BLaER1 (cell line): ENCODE results near the gene QPCT.
A peak's percentile ranks its signal among the peaks of the same experiment; 100 is the strongest.

Experiments used
- H3K27ac ChIP-seq: shearing (Covaris generic); formaldehyde crosslinking; 2 replicates; pipeline ENCODE4 v1.8.1; 2022
- H3K27me3 ChIP-seq: shearing (Covaris generic); formaldehyde crosslinking; 2 replicates; pipeline ENCODE4 v1.8.1; 2022
- H3K36me3 ChIP-seq: shearing (Covaris generic); formaldehyde crosslinking; 2 replicates; pipeline ENCODE4 v1.8.1; 2022
- H3K4me1 ChIP-seq: shearing (Covaris generic); formaldehyde crosslinking; 2 replicates; pipeline ENCODE4 v1.8.1; 2022
- H3K4me2 ChIP-seq: shearing (Covaris generic); formaldehyde crosslinking; 2 replicates; pipeline ENCODE4 v1.8.1; 2022
- H3K4me3 ChIP-seq: shearing (Covaris generic); formaldehyde crosslinking; 2 replicates; pipeline ENCODE4 v1.8.1; 2022
- H3K9ac ChIP-seq: shearing (Covaris generic); formaldehyde crosslinking; 2 replicates; pipeline ENCODE4 v1.8.1; 2022
- H3K9me3 ChIP-seq: shearing (Covaris generic); formaldehyde crosslinking; 2 replicates; pipeline ENCODE4 v1.8.1; 2022
- H4K20me1 ChIP-seq: shearing (Covaris generic); formaldehyde crosslinking; 2 replicates; pipeline ENCODE4 v1.8.1; 2022
- Cebpa-rat ChIP-seq: shearing (Covaris generic); IDR thresholded peaks from 2 replicates; pipeline ENCODE4 v1.8.1; 2022

The QPCT gene

DNA sequence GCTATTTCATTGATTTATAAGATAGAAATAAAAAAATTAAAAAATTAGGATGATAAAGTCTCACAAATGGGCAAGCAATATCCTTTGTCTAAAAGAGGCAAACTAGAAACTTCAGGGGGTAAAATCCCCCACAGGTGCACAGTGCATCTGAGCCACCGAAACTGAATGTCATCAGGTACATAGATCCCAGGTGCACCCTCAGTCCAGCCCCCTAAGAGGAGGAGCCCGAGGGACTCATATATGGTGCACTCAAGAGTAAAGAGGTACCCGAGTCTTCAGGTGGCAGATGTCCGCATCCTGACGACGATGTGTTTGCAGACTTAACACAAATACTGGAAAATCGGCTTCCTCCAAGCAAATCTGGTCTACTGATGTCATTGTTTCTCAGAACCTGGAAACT is 11.3 kb downstream of the QPCT start:
- Histone ChIP-seq H3K27me3 (no peaks in the 10 kb centered on the region), H3K27ac (no peak overlapping the region), H3K36me3 (no peaks in the 10 kb centered on the region), H3K4me1 (peaks cover 10% of the 10 kb centered on the region), H4K20me1 (no peaks in the 10 kb centered on the region), H3K9ac (no peak overlapping the region), H3K4me3 (no peak overlapping the region), H3K9me3 (no peaks in the 10 kb centered on the region), H3K4me2 (no peak overlapping the region)
- no peak for TF ChIP-seq Cebpa-rat

DNA sequence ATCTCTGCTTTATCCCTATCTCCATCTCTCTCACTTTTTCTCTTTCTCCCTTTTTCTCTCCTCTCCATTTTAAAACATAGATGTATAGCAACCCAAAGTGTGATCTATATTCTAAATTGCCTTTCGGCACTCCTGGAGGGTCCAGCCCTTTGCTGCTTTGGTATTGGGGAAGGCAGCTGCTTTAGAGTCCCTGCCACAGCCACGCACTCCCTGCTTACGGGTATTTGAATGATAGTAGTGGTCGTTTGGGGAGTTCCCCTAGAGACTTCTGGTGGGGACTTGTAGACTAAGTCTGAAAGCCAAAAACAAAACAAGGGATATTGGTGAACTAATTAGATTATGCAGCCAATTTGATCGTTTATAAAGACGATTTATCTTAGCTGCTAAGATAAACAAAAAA is 11.9 kb downstream of the QPCT start:
- Histone ChIP-seq H3K4me3 (no peak overlapping the region), H3K4me1 (peaks cover 7% of the 10 kb centered on the region; the same call in 1 of the 2 replicates), H3K9ac (no peak overlapping the region), H3K27ac (no peak overlapping the region), H4K20me1 (no peaks in the 10 kb centered on the region), H3K9me3 (no peaks in the 10 kb centered on the region), H3K36me3 (no peaks in the 10 kb centered on the region), H3K27me3 (no peaks in the 10 kb centered on the region), H3K4me2 (no peak overlapping the region)
- TF ChIP-seq Cebpa-rat: no peak

DNA sequence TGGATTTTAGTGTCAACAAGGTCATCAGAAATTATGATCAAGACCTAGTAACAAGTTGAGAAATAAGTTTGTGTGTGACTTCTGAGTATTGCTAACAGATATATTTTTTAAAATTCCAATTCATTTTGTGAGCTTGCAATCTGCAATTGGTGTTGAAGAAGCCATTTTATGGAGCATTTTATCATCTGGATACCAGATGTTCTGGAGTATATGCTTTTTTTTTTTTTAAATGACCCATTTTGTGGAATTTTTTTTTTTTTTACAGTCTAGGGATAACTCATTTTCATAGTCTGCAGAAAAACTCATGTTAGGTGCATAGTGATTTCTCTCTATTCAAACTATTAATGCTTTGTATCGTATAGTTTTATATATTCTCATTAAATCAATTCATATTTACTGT is 12.6 kb downstream of the QPCT start:
- no peak overlapping the region for H3K4me3 ChIP-seq

DNA sequence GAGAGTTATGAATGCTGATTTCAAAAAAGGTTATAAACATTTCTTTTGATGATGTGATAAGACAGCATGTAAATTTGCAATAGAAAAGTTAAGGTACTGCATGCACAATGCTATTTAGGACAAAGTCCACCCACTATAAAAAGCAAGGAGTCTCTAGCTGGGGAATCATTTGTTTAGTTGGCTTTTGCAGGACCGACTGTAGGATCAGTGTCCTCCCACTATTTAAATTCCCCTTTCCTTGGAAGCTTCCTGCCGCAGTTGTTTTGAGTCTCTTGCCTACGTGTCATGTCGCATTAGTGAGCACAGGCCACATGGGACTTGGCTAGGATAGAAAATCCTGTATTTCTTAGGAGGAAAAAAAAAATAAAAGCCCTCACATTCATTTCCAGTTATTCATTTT is 13.1 kb downstream of the QPCT start:
- Histone ChIP-seq H3K4me1 (peaks cover 7% of the 10 kb centered on the region; the same call in 1 of the 2 replicates), H3K4me2 (no peak overlapping the region), H3K27me3 (no peaks in the 10 kb centered on the region), H3K36me3 (no peaks in the 10 kb centered on the region), H3K9ac (no peak overlapping the region), H4K20me1 (no peaks in the 10 kb centered on the region), H3K9me3 (no peaks in the 10 kb centered on the region), H3K27ac (no peak overlapping the region), H3K4me3 (no peak overlapping the region)
- no peak for TF ChIP-seq Cebpa-rat

More for the DNA sequence above, 12.6 kb downstream of the QPCT start:
- H3K36me3 ChIP-seq: no peaks in the 10 kb centered on the region
- H3K9ac ChIP-seq: no peak overlapping the region
- H3K4me2 ChIP-seq: no peak overlapping the region
- H3K9me3 ChIP-seq: no peaks in the 10 kb centered on the region
- H3K27me3 ChIP-seq: no peaks in the 10 kb centered on the region
- no peak overlapping the region for H3K27ac ChIP-seq
- TF ChIP-seq Cebpa-rat: no peak
- no peaks in the 10 kb centered on the region for H4K20me1 ChIP-seq
- H3K4me1 ChIP-seq: peaks cover 7% of the 10 kb centered on the region; the same call in 1 of the 2 replicates

DNA sequence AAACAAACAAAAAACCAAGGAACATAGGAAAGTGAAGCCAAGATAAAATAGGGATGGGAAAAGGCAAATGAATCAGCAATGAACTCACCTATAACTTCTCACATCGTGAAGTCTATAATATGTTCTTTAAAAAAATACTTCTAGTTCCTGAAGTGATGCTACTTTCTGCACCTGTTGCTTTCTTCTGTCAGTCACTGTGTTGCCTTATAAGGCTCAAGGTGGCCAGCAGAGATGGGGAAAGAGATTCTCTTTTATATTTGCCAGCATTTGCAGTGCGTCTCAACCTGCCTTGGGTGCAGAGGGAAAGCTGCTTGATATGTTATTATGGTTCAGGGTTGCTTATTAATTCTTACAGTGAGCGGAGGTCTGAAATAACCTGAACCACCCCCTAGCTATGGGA is 14.0 kb downstream of the QPCT start:
- H3K4me1 ChIP-seq: peaks cover 7% of the 10 kb centered on the region; the same call in 1 of the 2 replicates
- H3K4me3 ChIP-seq: no peak overlapping the region
- no peak overlapping the region for H3K9ac ChIP-seq
- no peaks in the 10 kb centered on the region for H3K27me3 ChIP-seq
- no peak overlapping the region for H3K27ac ChIP-seq
- H3K4me2 ChIP-seq: peak overlapping the region; percentile 43
- no peaks in the 10 kb centered on the region for H3K9me3 ChIP-seq
- no peak for TF ChIP-seq Cebpa-rat
- H3K36me3 ChIP-seq: no peaks in the 10 kb centered on the region
- no peaks in the 10 kb centered on the region for H4K20me1 ChIP-seq

DNA sequence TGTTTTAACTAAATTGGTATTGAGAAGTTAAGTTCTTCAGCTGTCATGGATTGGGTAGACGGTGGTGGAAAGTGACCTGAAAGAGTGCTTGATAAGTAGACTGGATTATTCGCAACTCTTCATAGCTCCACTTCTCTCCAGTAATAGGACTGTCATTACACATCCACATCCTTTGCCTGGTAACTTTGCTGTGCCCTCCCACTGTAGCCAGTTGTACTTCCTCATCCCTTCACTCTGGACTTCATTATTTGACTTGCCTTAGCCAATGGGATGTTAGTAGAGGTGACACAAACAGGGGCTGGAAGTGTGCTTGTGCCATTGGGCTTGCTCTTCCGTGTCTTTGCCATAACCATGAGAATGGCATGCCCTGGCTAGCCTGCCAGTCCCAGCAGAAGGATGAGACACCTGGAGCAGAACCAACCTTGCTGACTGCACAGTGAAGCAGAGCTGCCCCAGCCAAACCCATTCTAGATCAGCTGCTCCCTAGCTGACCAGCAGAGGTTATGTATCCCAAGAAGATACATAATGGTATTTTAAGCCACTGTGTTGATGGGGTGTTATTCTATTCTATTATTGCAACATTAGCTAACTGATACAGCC is 16.9 kb downstream of the QPCT start:
- peaks cover 16% of the 10 kb centered on the region for H3K4me1 ChIP-seq
- no peaks in the 10 kb centered on the region for H3K27me3 ChIP-seq
- no peaks in the 10 kb centered on the region for H3K9me3 ChIP-seq
- H4K20me1 ChIP-seq: no peaks in the 10 kb centered on the region
- H3K9ac ChIP-seq: no peak overlapping the region
- TF ChIP-seq Cebpa-rat: no peak
- H3K36me3 ChIP-seq: no peaks in the 10 kb centered on the region
- H3K4me2 ChIP-seq: no peak overlapping the region
- no peak overlapping the region for H3K4me3 ChIP-seq
- no peak overlapping the region for H3K27ac ChIP-seq

DNA sequence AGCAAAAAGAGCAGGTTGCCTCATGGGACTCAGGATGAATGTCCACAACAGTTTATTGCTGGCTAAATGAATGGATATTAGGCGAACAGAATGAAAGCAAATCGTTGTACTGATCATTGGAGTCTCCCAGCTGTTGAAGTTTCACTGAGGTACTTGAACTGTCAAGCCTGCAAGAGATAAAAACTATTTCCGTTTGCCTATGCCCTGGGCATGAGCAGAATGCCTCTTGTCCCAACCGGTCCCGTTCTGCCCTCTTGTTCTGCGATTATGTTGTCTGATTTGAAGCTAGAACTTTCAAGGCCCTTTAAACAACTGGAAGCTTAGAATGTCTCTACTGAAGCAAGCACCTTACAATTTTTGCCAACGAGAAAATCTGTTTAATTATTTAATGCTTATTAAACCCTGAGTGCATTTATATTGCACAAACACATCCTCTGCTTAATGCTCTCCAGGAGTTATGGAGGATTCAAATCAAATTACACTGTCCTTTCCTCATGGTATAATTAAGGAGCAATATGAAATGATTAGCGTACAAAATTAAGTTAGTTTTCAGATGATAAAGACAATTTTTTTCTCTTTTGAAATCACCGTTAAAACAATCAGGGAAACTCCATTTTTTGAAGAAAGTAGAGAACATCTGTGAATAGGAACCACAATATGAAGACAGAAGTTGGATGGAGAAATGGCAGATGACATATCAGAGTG is 17.7 kb downstream of the QPCT start:
- Histone ChIP-seq H3K4me3 (no peak overlapping the region), H3K4me2 (no peak overlapping the region), H3K27me3 (no peaks in the 10 kb centered on the region), H4K20me1 (no peaks in the 10 kb centered on the region), H3K36me3 (no peaks in the 10 kb centered on the region), H3K9me3 (no peaks in the 10 kb centered on the region), H3K27ac (no peak overlapping the region), H3K9ac (no peak overlapping the region), H3K4me1 (peaks cover 24% of the 10 kb centered on the region)
- TF ChIP-seq Cebpa-rat: no peak

DNA sequence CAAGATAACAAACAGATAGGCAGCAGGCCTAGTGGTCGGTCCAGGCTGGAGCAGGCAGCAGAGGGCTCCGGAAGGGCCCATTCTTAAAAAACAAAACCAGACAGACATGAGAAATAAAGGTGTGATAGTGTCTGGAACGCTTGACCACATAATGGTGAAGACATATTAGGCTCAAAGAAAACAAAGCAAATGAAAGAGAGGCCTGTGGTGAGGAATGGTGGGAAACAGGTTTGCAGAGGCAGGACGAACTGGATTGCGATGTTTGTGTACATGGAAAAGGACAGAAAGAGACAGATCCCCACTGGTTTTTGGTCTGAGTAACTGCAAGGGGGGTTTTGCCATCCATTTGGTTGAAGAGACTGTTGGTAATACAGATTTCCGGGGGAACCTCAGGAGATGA is 19.9 kb downstream of the QPCT start:
- no peaks in the 10 kb centered on the region for H4K20me1 ChIP-seq
- no peak overlapping the region for H3K4me2 ChIP-seq
- no peak for TF ChIP-seq Cebpa-rat
- no peaks in the 10 kb centered on the region for H3K9me3 ChIP-seq
- H3K4me1 ChIP-seq: peaks cover 30% of the 10 kb centered on the region
- H3K36me3 ChIP-seq: no peaks in the 10 kb centered on the region
- no peak overlapping the region for H3K9ac ChIP-seq
- H3K27me3 ChIP-seq: no peaks in the 10 kb centered on the region
- H3K27ac ChIP-seq: no peak overlapping the region
- H3K4me3 ChIP-seq: no peak overlapping the region

DNA sequence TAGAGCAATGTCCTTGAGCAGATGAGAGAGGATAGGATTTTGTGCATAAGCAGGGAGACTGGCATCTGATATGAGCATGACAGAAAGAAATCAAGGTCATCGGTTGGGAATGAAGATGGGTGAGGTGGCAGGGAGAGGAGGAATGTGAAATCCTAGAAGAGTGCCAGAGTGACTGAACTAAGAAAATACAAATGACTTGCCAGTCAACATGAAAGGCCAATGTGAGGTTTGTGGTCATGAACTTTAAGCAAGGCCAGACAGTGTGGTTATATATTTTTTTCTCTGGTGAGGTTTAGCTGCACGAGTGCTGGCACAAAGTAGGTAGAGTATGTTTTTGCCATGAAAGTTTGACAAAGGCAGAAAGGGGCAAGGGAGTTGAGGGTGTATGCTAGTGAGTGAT is 21.2 kb downstream of the QPCT start:
- peaks cover 30% of the 10 kb centered on the region for H3K4me1 ChIP-seq
- H3K9ac ChIP-seq: no peak overlapping the region
- H3K27ac ChIP-seq: no peak overlapping the region
- H3K27me3 ChIP-seq: no peaks in the 10 kb centered on the region
- no peaks in the 10 kb centered on the region for H4K20me1 ChIP-seq
- peak overlapping the region; percentile 47 for H3K4me2 ChIP-seq
- H3K9me3 ChIP-seq: no peaks in the 10 kb centered on the region
- H3K36me3 ChIP-seq: no peaks in the 10 kb centered on the region
- H3K4me3 ChIP-seq: no peak overlapping the region
- no peak for TF ChIP-seq Cebpa-rat

DNA sequence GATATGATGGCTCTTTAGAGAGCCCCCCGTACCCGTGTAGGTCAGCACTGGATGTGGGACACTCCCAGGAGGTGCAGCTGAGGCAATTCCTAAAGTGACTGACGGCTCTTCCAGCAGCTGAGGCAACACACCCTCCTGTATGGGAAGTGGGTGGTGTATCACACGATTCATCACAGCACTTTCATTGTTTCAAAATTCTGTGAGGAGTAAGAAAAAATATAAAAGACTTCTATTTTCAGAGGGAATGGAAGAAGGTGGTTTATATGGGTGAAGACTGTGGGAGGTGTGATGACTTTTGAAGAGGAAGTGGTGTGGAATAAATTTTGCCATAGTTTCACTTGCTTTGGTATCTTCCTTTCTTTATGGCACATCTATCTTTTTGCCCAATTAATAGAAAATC is 22.3 kb downstream of the QPCT start:
- Histone ChIP-seq H3K4me3 (no peak overlapping the region), H3K9ac (no peak overlapping the region), H3K4me2 (peak overlapping the region; percentile 47), H4K20me1 (no peaks in the 10 kb centered on the region), H3K27me3 (no peaks in the 10 kb centered on the region), H3K4me1 (peaks cover 30% of the 10 kb centered on the region), H3K9me3 (no peaks in the 10 kb centered on the region), H3K36me3 (no peaks in the 10 kb centered on the region), H3K27ac (no peak overlapping the region)
- no peak for TF ChIP-seq Cebpa-rat
